ENCODE data around the gene FKBP5.

FKBP5 gene

GRCh38 chr6:35664945-35665344 is 23.8 kb downstream of the FKBP5 start:
- DNase-seq (ENCODE audit: low read depth in 3 of 3) = no peak

- DNase-seq (ENCODE audit: low read depth in 3 of 3) = no peak
Observed at GRCh38 chr6:35663447-35664235, 25.1 kb downstream of the FKBP5 start.

- DNase-seq (ENCODE audit: low read depth in 3 of 3) = no peak
Observed at GRCh38 chr6:35662999-35663398, 25.7 kb downstream of the FKBP5 start.

- no peak for DNase-seq (ENCODE audit: low read depth in 3 of 3)
Observed at GRCh38 chr6:35654883-35655282, 33.8 kb downstream of the FKBP5 start.

- DNase-seq (ENCODE audit: low read depth in 3 of 3) = no peak
Observed at GRCh38 chr6:35651244-35651643, 37.5 kb downstream of the FKBP5 start.

GRCh38 chr6:35650015-35650414 is 38.7 kb downstream of the FKBP5 start:
- DNase-seq (ENCODE audit: low read depth in 3 of 3) = no peak

GRCh38 chr6:35648203-35648602 is 40.5 kb downstream of the FKBP5 start:
- DNase-seq (ENCODE audit: low read depth in 3 of 3) = no peak

- no peak for DNase-seq (ENCODE audit: low read depth in 3 of 3)
Observed at GRCh38 chr6:35647400-35647799, 41.3 kb downstream of the FKBP5 start.

- DNase-seq (ENCODE audit: low read depth in 3 of 3) = no peak
Observed at GRCh38 chr6:35643162-35643535, 45.6 kb downstream of the FKBP5 start.

- DNase-seq (ENCODE audit: low read depth in 3 of 3) = no peak
Observed at GRCh38 chr6:35642471-35643161, 46.1 kb downstream of the FKBP5 start.

- DNase-seq (ENCODE audit: low read depth in 3 of 3) = no peak
Observed at GRCh38 chr6:35640017-35640664, 48.6 kb downstream of the FKBP5 start.

GRCh38 chr6:35638679-35639078 is 50.0 kb downstream of the FKBP5 start:
- DNase-seq (ENCODE audit: low read depth in 3 of 3) = no peak

- DNase-seq (ENCODE audit: low read depth in 3 of 3) = no peak
Observed at GRCh38 chr6:35637911-35638310, 50.8 kb downstream of the FKBP5 start.

- DNase-seq (ENCODE audit: low read depth in 3 of 3) = no peak
Observed at GRCh38 chr6:35635601-35636597, 52.8 kb downstream of the FKBP5 start.

- DNase-seq (ENCODE audit: low read depth in 3 of 3) = no peak
Observed at GRCh38 chr6:35634316-35634715, 54.4 kb downstream of the FKBP5 start.

- no peak for DNase-seq (ENCODE audit: low read depth in 3 of 3)
Observed at GRCh38 chr6:35633579-35634089, 55.1 kb downstream of the FKBP5 start.

- no peak for DNase-seq (ENCODE audit: low read depth in 3 of 3)
Observed at GRCh38 chr6:35629876-35630378, 58.8 kb downstream of the FKBP5 start.

GRCh38 chr6:35626401-35626800 is 62.3 kb downstream of the FKBP5 start:
- no peak for DNase-seq (ENCODE audit: low read depth in 3 of 3)

GRCh38 chr6:35624341-35625070 is 64.2 kb downstream of the FKBP5 start:
- DNase-seq (ENCODE audit: low read depth in 3 of 3) = no peak

GRCh38 chr6:35622283-35622682 is 66.4 kb downstream of the FKBP5 start:
- DNase-seq (ENCODE audit: low read depth in 3 of 3) = no peak

GRCh38 chr6:35620706-35621105 is 68.0 kb downstream of the FKBP5 start:
- no peak for DNase-seq (ENCODE audit: low read depth in 3 of 3)
